Choroid plexus epithelial cell (primary cell): Measurements from ENCODE around the gene SBF1.

Experiments used
- DNase-seq: peaks from one replicate; pipeline ENCODE4 v3.0.0-alpha.2; 2010; ENCODE audit warnings: low read depth
- H3K4me3 ChIP-seq: 2 replicates; pipeline ENCODE4 v1.5.1; 2011; ENCODE audit warnings: low read depth, mild to moderate bottlenecking, control low read depth, low read length, moderate library complexity
- CTCF ChIP-seq: conservative IDR thresholded peaks from 2 replicates; pipeline ENCODE4 v1.5.1; 2011; ENCODE audit warnings: low read depth, mild to moderate bottlenecking, control low read depth, inconsistent platforms, low read length, moderate library complexity

Gene SBF1

DNA sequence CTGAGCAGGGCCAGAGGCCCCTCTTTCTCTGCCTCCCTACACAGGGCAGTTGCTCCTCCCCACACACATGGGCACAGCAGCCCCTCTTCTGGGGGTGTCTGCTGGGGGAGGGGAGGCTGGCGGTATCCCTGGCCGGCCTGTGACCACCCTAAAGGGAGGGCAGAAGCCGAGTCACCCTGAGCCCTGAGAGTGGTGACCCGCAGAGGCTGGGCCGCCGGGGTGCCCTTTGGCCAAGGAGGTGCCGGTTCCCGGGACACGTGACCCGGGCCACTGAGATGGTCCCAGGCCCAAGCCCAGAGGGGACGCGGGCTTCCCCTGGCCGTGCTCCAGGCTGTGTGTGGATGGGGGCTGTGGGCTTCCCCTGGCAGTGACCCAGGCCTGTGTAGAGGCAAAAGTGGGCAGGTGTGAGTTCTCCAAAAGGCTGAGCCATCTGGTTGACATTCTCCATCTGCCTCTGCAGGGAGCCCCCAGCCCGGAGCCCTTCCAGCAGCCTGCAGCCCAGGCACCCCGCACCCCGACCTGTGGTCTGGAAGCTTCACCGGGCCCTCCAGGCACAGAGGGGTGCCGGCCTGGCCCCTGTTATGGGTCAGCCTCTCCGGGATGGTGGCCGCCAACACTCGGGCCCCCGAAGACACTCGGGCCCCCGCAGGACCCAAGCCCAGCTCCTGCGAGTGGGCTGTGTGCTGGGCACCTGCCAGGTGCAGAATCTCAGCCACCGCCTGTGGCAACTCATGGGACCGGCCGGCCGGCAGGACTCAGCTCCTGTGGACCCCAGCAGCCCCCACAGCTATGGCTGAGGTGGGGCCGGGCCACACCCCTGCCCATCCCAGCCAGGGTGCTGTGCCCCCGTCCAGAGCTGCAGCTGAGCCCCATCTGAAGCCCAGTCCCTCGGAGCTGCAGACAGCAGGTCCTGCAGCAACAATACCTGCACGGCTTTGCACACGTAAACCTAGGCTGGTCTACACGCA, 7.6 kb upstream of the SBF1 start:
- DNase-seq = no peak
- H3K4me3 ChIP-seq = peak overlapping the region; percentile 65
- no peak for TF ChIP-seq CTCF

DNA sequence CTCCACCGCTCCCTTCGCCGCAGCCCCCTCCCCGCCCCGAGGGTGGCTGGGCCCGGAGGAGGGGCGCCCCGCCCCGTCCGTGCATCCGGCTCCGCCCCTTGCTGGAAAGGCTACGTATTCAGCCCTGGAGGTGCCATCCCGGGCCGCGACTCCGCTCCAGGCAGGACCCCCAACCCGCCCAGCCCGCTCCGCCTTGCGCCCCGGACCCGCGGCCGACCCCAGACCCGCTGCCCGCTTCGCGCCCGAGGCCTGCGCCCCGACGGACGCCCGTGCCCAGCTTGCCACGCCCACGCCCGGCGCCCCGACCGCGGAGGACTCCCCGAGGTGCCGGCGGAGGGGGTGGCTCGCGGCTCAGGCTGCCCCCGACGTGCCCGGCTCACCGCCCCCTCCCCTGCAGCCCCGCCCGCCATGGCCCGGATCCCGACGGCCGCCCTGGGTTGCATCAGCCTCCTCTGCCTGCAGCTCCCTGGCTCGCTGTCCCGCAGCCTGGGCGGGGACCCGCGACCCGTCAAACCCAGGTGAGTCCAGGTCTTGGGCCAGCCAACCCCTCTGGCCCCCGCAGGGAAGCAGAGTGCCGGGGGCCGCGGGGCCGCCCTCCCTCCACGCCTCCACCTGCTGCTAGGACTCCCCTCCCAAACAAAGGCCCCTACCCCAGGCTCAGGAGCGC, 6.7 kb upstream of the SBF1 start, which contains the start of gene ADM2:
ADM2 (plus strand) TSS at position 104 of the 667 bp plus-strand sequence; CDS start at position 409, 305 bp downstream.
- no peak for TF ChIP-seq CTCF
- H3K4me3 ChIP-seq = peak within 1 kb of the TSS; percentile 65
- no peak for DNase-seq

GRCh38 chr22:50481045-50481439, 6.2 kb upstream of the SBF1 start:
- peak overlapping the region; percentile 65 for H3K4me3 ChIP-seq
- no peak for DNase-seq
- TF ChIP-seq CTCF = no peak

DNA sequence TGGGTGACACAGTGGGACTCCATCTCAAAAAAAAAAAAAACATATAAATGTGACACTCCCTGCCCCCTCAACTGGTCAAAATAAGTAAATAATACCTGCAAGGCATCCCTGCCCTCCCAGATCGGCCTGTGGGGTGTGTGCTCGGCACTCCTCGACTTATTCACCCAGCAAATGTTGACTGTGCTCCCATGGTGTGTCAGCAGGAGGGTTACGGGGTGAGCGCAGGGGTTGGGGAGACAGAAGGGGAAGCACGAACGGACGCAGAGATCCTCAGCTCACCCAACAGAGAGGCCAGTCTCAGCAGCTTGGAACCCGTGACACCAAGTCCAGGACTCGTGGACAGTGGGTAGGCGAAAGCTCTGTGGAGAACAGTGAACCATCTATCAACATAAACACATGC, 4.9 kb upstream of the SBF1 start:
- no peak for TF ChIP-seq CTCF
- no peak for DNase-seq
- no peak overlapping the region for H3K4me3 ChIP-seq

DNA sequence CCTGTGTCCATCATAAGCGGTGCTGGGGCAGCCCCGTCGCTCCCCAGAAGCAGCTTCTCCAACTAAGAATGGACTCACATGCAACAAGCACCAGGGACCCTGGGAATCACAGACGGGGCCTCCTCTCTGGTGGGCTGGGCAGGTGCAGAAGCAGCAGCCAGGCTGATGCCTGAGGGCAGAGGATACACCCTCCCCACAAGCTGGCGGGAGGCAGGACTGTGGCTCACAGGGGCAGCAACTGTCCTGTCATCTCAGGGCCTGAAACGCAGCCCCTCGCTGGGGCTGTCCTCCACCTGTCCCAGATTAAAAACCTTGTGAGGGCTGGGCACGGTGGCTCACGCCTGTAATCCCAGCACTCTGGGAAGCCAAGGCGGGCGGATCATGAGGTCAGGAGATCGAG, 3.1 kb upstream of the SBF1 start:
- DNase-seq = no peak
- no peak overlapping the region for H3K4me3 ChIP-seq
- TF ChIP-seq CTCF = no peak

DNA sequence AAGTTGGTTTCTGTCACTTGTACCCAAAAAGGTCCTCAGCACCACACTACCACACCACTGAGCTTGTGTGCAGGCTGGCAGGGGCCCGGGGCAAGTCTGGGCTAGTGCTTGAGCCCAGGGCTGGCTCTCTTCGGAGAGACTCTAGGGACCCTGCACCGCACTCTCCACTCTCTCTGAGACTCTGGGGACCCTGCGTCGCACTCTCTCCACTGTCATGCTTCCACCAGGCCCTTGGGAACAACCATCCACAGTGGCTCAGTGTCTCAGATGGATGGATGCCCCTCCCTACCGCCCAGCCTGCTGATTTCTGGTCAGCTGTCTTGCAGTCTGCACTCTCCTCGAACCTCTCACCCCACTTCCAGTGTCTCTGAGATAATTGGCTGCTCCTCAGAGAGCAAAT, 2.0 kb upstream of the SBF1 start:
- no peak overlapping the region for H3K4me3 ChIP-seq
- no peak for TF ChIP-seq CTCF
- DNase-seq = no peak

- no peak for DNase-seq
- no peak overlapping the region for H3K4me3 ChIP-seq
- TF ChIP-seq CTCF = no peak
Measured at GRCh38 chr22:50475652-50476002, 792 bp upstream of the SBF1 start.
